ENCODE data around the gene MRPL36. TPM values are rescaled to one million over a fixed set of nuclear protein-coding genes. Genes with fewer than 3 reads are reported as not detected.
A peak's percentile ranks its signal among the peaks of the same experiment; 100 is the strongest.

Gene MRPL36
- total RNA-seq, 6 donors from 2014 or later: 10.5 to 30.4 (median 21.5) TPM

DNA sequence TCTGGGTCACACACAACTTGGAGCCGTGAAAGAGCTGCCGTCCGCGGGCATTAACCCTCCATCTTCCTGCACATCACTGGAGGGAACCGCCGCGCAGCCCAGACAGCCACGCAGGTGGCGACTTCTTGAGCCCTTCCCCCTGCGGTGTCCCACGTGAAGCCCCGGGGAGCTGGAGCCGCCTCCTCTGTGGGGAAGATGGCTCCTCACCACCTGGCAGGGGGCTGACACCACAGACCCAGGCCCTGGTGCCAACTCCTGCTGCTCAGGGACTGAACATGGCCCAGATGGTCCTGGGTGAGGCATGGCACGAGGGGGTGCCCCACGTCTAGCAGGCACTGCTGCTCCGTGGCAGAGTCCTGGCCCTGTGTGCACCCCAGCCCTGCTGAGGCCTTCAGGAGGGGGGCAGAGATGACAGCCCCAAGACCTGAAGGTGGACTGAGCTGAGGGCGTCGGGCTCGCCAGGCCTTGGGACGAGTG is 40.5 kb upstream of the MRPL36 start:
- no peak for ATAC-seq (ENCODE audit: low FRiP score in 2 of 2)
- no peaks in the 10 kb centered on the region for H3K4me1 ChIP-seq
- no peak overlapping the region for H3K27ac ChIP-seq
- 83 to 90% methylated on average over 15 to 19 of the region's 20 CpGs for WGBS, 2 donors
- H3K4me3 ChIP-seq: no peak overlapping the region
- DNase-seq: peak in 1 of 2 donors; percentile 75
- no peaks in the 10 kb centered on the region for H3K36me3 ChIP-seq
- no peaks in the 10 kb centered on the region for H3K9me3 ChIP-seq
- H3K27me3 ChIP-seq: peaks cover 0 to 5% (median 0%) of the 10 kb centered on the region in 4 donors
- TF ChIP-seq, protein P1, sequence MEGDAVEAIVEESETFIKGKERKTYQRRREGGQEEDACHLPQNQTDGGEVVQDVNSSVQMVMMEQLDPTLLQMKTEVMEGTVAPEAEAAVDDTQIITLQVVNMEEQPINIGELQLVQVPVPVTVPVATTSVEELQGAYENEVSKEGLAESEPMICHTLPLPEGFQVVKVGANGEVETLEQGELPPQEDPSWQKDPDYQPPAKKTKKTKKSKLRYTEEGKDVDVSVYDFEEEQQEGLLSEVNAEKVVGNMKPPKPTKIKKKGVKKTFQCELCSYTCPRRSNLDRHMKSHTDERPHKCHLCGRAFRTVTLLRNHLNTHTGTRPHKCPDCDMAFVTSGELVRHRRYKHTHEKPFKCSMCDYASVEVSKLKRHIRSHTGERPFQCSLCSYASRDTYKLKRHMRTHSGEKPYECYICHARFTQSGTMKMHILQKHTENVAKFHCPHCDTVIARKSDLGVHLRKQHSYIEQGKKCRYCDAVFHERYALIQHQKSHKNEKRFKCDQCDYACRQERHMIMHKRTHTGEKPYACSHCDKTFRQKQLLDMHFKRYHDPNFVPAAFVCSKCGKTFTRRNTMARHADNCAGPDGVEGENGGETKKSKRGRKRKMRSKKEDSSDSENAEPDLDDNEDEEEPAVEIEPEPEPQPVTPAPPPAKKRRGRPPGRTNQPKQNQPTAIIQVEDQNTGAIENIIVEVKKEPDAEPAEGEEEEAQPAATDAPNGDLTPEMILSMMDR (IDR thresholded peaks at IDR 0.05): no peak
- TF ChIP-seq EP300 (IDR thresholded peaks at IDR 0.05): no peak

GRCh38 chr5:1838013-1838412 is 38.4 kb upstream of the MRPL36 start:
- Histone ChIP-seq H3K36me3 (no peaks in the 10 kb centered on the region), H3K27me3 (peaks cover 0 to 5% (median 0%) of the 10 kb centered on the region in 4 donors), H3K4me1 (no peaks in the 10 kb centered on the region), H3K27ac (no peak overlapping the region), H3K9me3 (no peaks in the 10 kb centered on the region), H3K4me3 (no peak overlapping the region)
- ATAC-seq (ENCODE audit: low FRiP score in 2 of 2) (no peak), DNase-seq (peak in 1 of 2 donors; percentile 39)
- no peak for TF ChIP-seq EP300 (IDR thresholded peaks at IDR 0.05)
- TF ChIP-seq POLR2A (IDR thresholded peaks at IDR 0.05): no peak
- TF ChIP-seq, protein P1 (IDR thresholded peaks at IDR 0.05): no peak
- WGBS, 2 donors: 75 to 79% methylated on average over 3 to 9 of the region's 9 CpGs

- DNase-seq (peak in 1 of 2 donors; percentile 67), ATAC-seq (ENCODE audit: low FRiP score in 2 of 2) (no peak)
- Histone ChIP-seq H3K9me3 (no peaks in the 10 kb centered on the region), H3K4me1 (no peaks in the 10 kb centered on the region), H3K27me3 (peaks cover 0 to 5% (median 0%) of the 10 kb centered on the region in 4 donors), H3K4me3 (no peak overlapping the region), H3K36me3 (no peaks in the 10 kb centered on the region), H3K27ac (no peak overlapping the region)
- no peak for TF ChIP-seq POLR2A (IDR thresholded peaks at IDR 0.05)
- TF ChIP-seq POLR2AphosphoS5 (IDR thresholded peaks at IDR 0.05): no peak
- TF ChIP-seq, protein P1 (IDR thresholded peaks at IDR 0.05): no peak
- no peak for TF ChIP-seq EP300 (IDR thresholded peaks at IDR 0.05)
- 72 to 84% methylated on average over 14 to 28 of the region's 32 CpGs for WGBS, 2 donors
Measured at GRCh38 chr5:1836891-1837880, 37.5 kb upstream of the MRPL36 start.

DNA sequence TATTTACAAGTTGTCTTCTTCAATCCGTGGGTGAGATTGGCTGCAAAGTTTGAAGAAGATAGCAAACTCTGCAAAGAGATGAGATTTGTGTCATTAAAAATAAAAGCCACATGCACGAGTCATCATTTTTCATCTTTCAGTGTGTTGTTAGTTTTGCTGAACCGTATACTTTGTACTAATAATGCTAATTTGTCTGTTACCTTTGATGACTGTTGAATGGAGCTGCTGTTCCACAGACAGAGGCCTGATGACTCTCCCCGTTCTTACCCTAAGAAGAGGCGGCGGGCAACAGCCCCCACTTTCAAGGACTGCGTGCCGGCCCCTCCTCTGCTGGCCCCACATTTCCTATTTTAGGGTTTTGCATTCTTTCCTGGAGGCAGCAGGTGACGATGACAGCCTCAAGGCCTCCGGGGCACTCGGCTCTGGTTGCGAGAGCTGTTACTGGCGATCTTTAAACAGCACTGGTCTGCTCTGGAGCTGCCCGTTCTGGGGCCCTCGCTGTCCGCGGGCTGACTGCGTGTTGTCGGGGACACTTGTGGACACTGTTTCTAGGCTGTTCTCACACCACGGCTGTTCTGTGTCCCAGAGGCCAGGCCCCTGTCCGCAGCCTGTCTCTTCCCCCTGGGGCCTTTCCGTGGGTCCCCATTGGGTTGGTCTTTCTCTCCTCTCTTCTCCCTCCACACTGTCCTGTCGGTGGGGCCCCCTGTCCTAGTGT is 36.7 kb upstream of the MRPL36 start:
- Histone ChIP-seq H3K4me3 (no peak overlapping the region), H3K36me3 (no peaks in the 10 kb centered on the region), H3K4me1 (no peaks in the 10 kb centered on the region), H3K27ac (no peak overlapping the region), H3K27me3 (peaks cover 0 to 4% (median 0%) of the 10 kb centered on the region in 4 donors), H3K9me3 (no peaks in the 10 kb centered on the region)
- 56 to 57% methylated on average over 15 to 23 of the region's 23 CpGs for WGBS, 2 donors
- TF ChIP-seq POLR2A (IDR thresholded peaks at IDR 0.05) (no peak), POLR2AphosphoS5 (IDR thresholded peaks at IDR 0.05) (no peak), EP300 (IDR thresholded peaks at IDR 0.05) (no peak)
- TF ChIP-seq, protein P1 (IDR thresholded peaks at IDR 0.05): no peak
- ATAC-seq (ENCODE audit: low FRiP score in 2 of 2) (no peak), DNase-seq (peak in 1 of 2 donors; percentile 71)
